ENCODE measurements around the gene ATP5PF.
A peak's percentile ranks its signal among the peaks of the same experiment; 100 is the strongest.

Gene ATP5PF

DNA sequence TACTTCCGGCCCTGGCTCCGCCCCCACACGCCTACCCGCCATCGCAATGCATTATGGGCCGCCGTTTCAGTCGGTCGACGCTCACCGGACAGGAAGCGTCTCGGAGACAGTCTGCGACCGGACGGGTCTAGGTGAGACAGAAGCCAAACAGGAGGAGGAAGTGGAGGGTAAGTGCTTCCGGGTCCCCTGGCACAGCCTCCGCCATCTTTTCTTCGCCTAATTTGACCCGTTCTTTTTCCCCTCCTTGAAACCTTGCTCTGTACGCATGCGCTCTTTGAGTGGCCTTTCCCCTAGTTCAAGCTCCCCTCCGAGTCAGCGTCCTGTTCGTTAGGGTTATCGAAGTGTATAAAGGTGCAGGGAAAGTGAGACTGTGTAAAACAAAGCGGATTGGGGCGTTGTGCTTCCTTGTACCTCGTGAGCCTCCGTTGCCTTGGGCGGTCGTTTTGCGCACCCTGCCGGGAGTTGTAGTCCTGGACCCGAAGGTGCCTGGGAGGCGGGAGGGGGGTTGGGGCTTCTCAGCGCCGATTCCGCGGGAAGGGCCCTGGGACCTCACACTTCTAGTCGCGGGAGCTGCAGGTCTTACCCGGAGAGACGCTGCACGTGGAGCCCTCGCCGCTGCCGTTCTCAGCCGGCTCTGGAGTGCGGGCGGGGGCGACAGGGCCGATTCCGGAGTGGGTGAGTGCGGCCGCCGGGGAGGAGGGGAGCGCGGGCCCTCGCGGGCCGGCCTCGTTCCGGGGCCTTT lies at the start of gene ATP5PF, which contains the start of gene GABPA (continued):
- TF ChIP-seq ZNF558 (tag by site-specific recombination; IDR thresholded peaks at IDR 0.05) (no peak), ZNF23 (tag by site-specific recombination; IDR thresholded peaks at IDR 0.05; ENCODE audit: borderline replicate concordance) (no peak), ZNF692 (tag by site-specific recombination; IDR thresholded peaks at IDR 0.05) (no peak; the same call in 1 of the 2 replicates), ZBTB21 (tag by site-specific recombination; IDR thresholded peaks at IDR 0.05) (no peak; the same call in 1 of the 2 replicates), ZNF138 (tag by site-specific recombination; IDR thresholded peaks at IDR 0.05; ENCODE audit: borderline replicate concordance) (no peak), TCF7L2 (IDR thresholded peaks at IDR 0.05; ENCODE audit: borderline replicate concordance, low read depth, low read length) (no peak), ZNF140 (tag by site-specific recombination; IDR thresholded peaks at IDR 0.05) (no peak), ZSCAN16 (tag by site-specific recombination; IDR thresholded peaks at IDR 0.05) (no peak), ZNF24 (tag by site-specific recombination; IDR thresholded peaks at IDR 0.05) (no peak), ZNF473 (tag by site-specific recombination; IDR thresholded peaks at IDR 0.05) (no peak), ZFP41 (tag by site-specific recombination; IDR thresholded peaks at IDR 0.05; ENCODE audit: borderline replicate concordance) (no peak), ZNF37A (tag by site-specific recombination; IDR thresholded peaks at IDR 0.05) (no peak), ZNF174 (tag by site-specific recombination; IDR thresholded peaks at IDR 0.05) (no peak), ZBTB48 (tag by site-specific recombination; IDR thresholded peaks at IDR 0.05) (peak; percentile 81), ZNF391 (tag by site-specific recombination; IDR thresholded peaks at IDR 0.05; ENCODE audit: borderline replicate concordance, low read depth) (no peak), WT1 (tag by site-specific recombination; IDR thresholded peaks at IDR 0.05) (peak; percentile 28; the same call in 1 of the 2 replicates), ZNF654 (tag by site-specific recombination; IDR thresholded peaks at IDR 0.05; ENCODE audit: low read depth) (no peak), GLI2 (tag by site-specific recombination; IDR thresholded peaks at IDR 0.05; ENCODE audit: borderline replicate concordance, low read depth) (no peak), HIC1 (tag by site-specific recombination; IDR thresholded peaks at IDR 0.05) (no peak), SP7 (tag by site-specific recombination; IDR thresholded peaks at IDR 0.05) (peak; percentile 74), ZNF426 (tag by site-specific recombination; IDR thresholded peaks at IDR 0.05) (no peak), ZNF248 (tag by site-specific recombination; IDR thresholded peaks at IDR 0.05) (no peak), ZNF561 (tag by site-specific recombination; IDR thresholded peaks at IDR 0.05; ENCODE audit: borderline replicate concordance) (peak; percentile 94), ZNF544 (tag by site-specific recombination; IDR thresholded peaks at IDR 0.05) (no peak), ZNF510 (tag by site-specific recombination; IDR thresholded peaks at IDR 0.05; ENCODE audit: insufficient replicate concordance) (no peak), TRIM28 (IDR thresholded peaks at IDR 0.05; ENCODE audit: borderline replicate concordance, low read length) (peak; percentile 84; the same call in 1 of the 2 replicates), ZNF660 (tag by site-specific recombination; IDR thresholded peaks at IDR 0.05) (peak; percentile 63; the same call in 1 of the 2 replicates), ZNF26 (tag by site-specific recombination; IDR thresholded peaks at IDR 0.05) (no peak), YY1 (tag by site-specific recombination; IDR thresholded peaks at IDR 0.05) (peak; percentile 91)
- TF ChIP-seq, protein P1, sequence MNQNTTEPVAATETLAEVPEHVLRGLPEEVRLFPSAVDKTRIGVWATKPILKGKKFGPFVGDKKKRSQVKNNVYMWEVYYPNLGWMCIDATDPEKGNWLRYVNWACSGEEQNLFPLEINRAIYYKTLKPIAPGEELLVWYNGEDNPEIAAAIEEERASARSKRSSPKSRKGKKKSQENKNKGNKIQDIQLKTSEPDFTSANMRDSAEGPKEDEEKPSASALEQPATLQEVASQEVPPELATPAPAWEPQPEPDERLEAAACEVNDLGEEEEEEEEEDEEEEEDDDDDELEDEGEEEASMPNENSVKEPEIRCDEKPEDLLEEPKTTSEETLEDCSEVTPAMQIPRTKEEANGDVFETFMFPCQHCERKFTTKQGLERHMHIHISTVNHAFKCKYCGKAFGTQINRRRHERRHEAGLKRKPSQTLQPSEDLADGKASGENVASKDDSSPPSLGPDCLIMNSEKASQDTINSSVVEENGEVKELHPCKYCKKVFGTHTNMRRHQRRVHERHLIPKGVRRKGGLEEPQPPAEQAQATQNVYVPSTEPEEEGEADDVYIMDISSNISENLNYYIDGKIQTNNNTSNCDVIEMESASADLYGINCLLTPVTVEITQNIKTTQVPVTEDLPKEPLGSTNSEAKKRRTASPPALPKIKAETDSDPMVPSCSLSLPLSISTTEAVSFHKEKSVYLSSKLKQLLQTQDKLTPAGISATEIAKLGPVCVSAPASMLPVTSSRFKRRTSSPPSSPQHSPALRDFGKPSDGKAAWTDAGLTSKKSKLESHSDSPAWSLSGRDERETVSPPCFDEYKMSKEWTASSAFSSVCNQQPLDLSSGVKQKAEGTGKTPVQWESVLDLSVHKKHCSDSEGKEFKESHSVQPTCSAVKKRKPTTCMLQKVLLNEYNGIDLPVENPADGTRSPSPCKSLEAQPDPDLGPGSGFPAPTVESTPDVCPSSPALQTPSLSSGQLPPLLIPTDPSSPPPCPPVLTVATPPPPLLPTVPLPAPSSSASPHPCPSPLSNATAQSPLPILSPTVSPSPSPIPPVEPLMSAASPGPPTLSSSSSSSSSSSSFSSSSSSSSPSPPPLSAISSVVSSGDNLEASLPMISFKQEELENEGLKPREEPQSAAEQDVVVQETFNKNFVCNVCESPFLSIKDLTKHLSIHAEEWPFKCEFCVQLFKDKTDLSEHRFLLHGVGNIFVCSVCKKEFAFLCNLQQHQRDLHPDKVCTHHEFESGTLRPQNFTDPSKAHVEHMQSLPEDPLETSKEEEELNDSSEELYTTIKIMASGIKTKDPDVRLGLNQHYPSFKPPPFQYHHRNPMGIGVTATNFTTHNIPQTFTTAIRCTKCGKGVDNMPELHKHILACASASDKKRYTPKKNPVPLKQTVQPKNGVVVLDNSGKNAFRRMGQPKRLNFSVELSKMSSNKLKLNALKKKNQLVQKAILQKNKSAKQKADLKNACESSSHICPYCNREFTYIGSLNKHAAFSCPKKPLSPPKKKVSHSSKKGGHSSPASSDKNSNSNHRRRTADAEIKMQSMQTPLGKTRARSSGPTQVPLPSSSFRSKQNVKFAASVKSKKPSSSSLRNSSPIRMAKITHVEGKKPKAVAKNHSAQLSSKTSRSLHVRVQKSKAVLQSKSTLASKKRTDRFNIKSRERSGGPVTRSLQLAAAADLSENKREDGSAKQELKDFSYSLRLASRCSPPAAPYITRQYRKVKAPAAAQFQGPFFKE (tag by site-specific recombination; IDR thresholded peaks at IDR 0.05; ENCODE audit: borderline replicate concordance) = no peak
